Colonic mucosa (tissue), 4 donors: ENCODE results near the gene NEURL1. TPM values are rescaled to one million over a fixed set of nuclear protein-coding genes. Genes with fewer than 3 reads are reported as not detected.

Experiments used
- DNase-seq: peaks from one replicate; pipeline ENCODE4 v3.0.0-alpha.2; 2020
- H3K27ac ChIP-seq: fragments of 200-600 bp; one replicate; pipeline ENCODE4 v1.8.0; 2021
- H3K27me3 ChIP-seq: fragments of 200-600 bp; one replicate; pipeline ENCODE4 v1.8.0; 2021
- H3K36me3 ChIP-seq: fragments of 200-600 bp; one replicate; pipeline ENCODE4 v1.8.0; 2021
- H3K4me1 ChIP-seq: fragments of 200-600 bp; one replicate; pipeline ENCODE4 v1.8.0; 2021; ENCODE audit warnings: mild to moderate bottlenecking
- H3K4me3 ChIP-seq: fragments of 200-600 bp; one replicate; pipeline ENCODE4 v1.8.0; 2021
- H3K9ac ChIP-seq, 2 donors: one replicate each; pipeline ENCODE4 v1.7.0; 2013; ENCODE audit warnings: control low read depth in 2 of 2, low read depth in 2 of 2, low read length in 2 of 2
- H3K9me3 ChIP-seq: fragments of 200-600 bp; one replicate; pipeline ENCODE4 v1.8.0; 2021
- intact Hi-C: fragments of 100-400 bp; cut with DNase I; formaldehyde crosslinking; loops from one replicate; pipeline ENCODE4 v1.14.1; 2022
- total RNA-seq, 2 donors: library from RNA; stranded (reverse); fragmentation: NEBNext Ultra II Directional in 1 of 2; extraction: Animal tissue kit (Norgen Biotek cat#: 25700) in 1 of 2; gene quantifications; one replicate each; pipeline ENCODE4 v1.2.1, GENCODE V29; 2021
- TF ChIP-seq, protein P1 (sequence below): fragments of 200-600 bp; IDR thresholded peaks from one replicate; pipeline ENCODE4 v1.8.0; 2022; ENCODE audit warnings: antibody characterized with exemption, mild to moderate bottlenecking
- donor health status: healthy.
- donor health status: DM: no; HTN: no; CAD: no.
- donor health status: DM: no; HTN: no; CAD: no.

NEURL1 gene, protein sequence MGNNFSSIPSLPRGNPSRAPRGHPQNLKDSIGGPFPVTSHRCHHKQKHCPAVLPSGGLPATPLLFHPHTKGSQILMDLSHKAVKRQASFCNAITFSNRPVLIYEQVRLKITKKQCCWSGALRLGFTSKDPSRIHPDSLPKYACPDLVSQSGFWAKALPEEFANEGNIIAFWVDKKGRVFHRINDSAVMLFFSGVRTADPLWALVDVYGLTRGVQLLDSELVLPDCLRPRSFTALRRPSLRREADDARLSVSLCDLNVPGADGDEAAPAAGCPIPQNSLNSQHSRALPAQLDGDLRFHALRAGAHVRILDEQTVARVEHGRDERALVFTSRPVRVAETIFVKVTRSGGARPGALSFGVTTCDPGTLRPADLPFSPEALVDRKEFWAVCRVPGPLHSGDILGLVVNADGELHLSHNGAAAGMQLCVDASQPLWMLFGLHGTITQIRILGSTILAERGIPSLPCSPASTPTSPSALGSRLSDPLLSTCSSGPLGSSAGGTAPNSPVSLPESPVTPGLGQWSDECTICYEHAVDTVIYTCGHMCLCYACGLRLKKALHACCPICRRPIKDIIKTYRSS
- 10 to 100 TPM; 40.2 to 46.1 TPM for total RNA-seq

DNA sequence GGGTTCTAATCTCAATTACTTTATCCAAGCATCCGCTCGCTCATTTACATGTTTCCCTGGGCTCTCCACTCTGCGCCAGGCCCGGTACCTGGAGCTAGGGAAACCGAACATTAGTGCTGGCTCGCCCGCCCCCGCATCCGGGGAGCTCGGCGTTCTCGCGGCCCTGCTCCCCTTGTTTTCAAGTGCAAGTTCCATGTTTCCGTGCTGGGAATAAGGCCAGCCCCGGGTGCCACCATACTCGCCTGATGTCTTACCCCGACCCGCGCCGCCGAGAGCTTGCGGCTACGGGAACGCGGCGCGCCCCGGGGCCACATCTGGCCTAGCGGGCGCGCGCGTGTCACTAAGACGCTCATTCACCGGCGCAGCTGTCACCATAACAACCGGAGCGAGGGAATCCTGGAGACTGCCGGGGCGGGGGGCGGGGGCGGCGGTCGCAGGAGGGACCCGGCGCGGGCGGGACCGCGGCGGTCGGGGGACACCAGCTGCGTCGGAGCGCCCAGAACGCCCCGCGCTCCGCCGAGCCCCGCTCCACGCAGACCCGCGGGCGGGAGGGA lies at the start of gene NEURL1:
TSS of gene NEURL1 (plus strand) at position 344 of the 554 bp plus-strand sequence. CDS start 683 bp downstream, outside the sequence.
- Histone ChIP-seq H3K4me3 (peak within 1 kb of the TSS; percentile 59), H3K36me3 (no peaks in the 10 kb centered on the region)
- DNase-seq: no peak

DNA sequence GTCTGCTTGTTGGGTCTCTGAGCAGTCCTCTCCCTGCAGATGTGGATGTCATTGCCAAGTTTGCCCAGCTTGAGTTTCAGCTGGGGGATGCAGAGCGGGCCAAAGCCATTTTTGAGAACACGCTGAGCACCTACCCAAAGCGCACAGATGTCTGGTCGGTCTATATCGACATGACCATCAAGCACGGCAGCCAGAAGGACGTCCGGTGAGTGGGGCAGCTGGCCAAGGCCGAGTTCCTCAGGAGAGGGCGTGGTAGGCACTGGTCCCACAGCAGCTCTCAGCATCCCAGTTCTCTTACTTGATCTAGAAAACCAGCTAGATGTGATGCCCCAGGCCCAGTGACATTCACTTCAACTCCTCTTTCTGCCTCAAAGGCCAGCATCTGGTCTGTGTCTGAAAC lies 49.0 kb upstream of the NEURL1 start:
- TF ChIP-seq, protein P1, sequence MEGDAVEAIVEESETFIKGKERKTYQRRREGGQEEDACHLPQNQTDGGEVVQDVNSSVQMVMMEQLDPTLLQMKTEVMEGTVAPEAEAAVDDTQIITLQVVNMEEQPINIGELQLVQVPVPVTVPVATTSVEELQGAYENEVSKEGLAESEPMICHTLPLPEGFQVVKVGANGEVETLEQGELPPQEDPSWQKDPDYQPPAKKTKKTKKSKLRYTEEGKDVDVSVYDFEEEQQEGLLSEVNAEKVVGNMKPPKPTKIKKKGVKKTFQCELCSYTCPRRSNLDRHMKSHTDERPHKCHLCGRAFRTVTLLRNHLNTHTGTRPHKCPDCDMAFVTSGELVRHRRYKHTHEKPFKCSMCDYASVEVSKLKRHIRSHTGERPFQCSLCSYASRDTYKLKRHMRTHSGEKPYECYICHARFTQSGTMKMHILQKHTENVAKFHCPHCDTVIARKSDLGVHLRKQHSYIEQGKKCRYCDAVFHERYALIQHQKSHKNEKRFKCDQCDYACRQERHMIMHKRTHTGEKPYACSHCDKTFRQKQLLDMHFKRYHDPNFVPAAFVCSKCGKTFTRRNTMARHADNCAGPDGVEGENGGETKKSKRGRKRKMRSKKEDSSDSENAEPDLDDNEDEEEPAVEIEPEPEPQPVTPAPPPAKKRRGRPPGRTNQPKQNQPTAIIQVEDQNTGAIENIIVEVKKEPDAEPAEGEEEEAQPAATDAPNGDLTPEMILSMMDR: no peak
- intact Hi-C loops: no loop called here
- H3K27ac ChIP-seq: no peak overlapping the region
- H3K9ac ChIP-seq: no peak overlapping the region
- H3K4me3 ChIP-seq: no peak overlapping the region
- DNase-seq: no peak
- H3K36me3 ChIP-seq: no peaks in the 10 kb centered on the region
- H3K4me1 ChIP-seq: no peaks in the 10 kb centered on the region
- no peaks in the 10 kb centered on the region for H3K9me3 ChIP-seq
- no peaks in the 10 kb centered on the region for H3K27me3 ChIP-seq

More for the DNA sequence above, at the start of gene NEURL1:
- H3K9ac ChIP-seq: peak within 1 kb of the TSS in 1 of 2 donors; percentile 26
- H3K9me3 ChIP-seq: no peaks in the 10 kb centered on the region
- no peaks in the 10 kb centered on the region for H3K4me1 ChIP-seq
- peaks cover 29% of the 10 kb centered on the region for H3K27me3 ChIP-seq
- no peak within 1 kb of the TSS for H3K27ac ChIP-seq
- intact Hi-C loops: no loop called here
- TF ChIP-seq, protein P1: no peak

DNA sequence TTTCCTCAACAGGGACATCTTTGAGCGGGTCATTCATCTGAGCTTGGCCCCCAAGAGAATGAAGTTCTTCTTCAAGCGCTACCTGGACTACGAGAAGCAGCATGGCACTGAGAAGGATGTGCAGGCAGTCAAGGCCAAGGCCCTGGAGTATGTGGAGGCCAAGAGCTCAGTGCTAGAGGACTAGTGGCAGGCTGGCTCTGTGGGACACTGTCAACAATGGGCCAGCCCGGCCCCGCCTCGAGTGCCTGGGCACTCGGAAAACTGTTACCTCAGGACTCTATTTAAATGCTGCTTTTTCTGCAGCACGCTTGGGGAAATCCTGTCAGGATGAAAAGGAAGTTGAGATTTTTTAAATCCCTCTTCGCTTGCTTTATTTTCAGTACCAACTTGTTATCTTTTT lies 48.1 kb upstream of the NEURL1 start:
- DNase-seq: no peak

DNA sequence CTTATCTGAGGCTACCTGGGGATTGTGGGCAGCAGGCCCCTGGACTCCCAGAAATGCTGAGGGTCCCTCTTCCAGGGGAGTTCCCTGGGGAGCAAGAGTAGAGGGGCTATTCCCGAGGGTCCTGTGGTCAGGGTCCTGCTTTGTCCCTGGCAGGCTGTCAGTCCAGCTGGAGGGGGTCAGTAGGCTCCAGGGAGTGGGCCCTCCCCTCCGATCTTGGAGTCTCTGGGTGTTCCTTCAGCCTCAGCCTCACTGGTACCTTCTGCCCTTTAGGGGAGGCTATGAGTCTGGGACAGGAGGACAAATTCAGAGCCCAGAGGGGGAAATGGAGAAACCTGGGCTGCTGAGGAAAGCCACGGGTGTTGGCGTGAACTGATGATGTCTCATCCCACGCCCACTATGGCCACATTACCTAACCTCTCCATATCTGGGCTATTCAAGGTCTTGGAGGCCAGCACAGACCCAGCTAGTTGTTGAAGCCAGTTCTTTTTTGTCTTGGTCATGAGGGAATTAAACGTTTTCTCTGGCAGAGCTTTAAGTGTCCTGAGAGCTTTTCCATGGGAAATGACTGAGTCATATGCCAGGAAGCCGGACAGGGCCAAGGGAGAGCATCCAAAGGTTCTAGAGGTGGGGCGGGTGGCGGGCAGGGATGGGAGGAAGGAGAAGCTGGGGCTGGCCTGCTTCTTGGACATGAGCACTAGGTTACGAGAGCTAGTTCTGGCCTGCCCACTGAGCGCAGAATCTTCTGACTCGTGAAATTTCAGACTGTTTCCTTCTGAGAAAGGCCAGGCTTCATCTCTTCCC lies 47.5 kb upstream of the NEURL1 start:
- TF ChIP-seq, protein P1: no peak
- Histone ChIP-seq H3K9me3 (no peaks in the 10 kb centered on the region), H3K27me3 (no peaks in the 10 kb centered on the region), H3K36me3 (no peaks in the 10 kb centered on the region), H3K4me1 (peaks cover 4% of the 10 kb centered on the region), H3K4me3 (no peak overlapping the region), H3K27ac (no peak overlapping the region), H3K9ac (no peak overlapping the region)
- DNase-seq: peak; percentile 40
- intact Hi-C loops: no loop called here

More for the DNA sequence above, 48.1 kb upstream of the NEURL1 start:
- H3K4me1 ChIP-seq: peaks cover 4% of the 10 kb centered on the region
- intact Hi-C loops: no loop called here
- TF ChIP-seq, protein P1: no peak
- H3K27me3 ChIP-seq: no peaks in the 10 kb centered on the region
- H3K27ac ChIP-seq: no peak overlapping the region
- no peak overlapping the region for H3K9ac ChIP-seq
- no peaks in the 10 kb centered on the region for H3K36me3 ChIP-seq
- no peaks in the 10 kb centered on the region for H3K9me3 ChIP-seq
- H3K4me3 ChIP-seq: no peak overlapping the region

DNA sequence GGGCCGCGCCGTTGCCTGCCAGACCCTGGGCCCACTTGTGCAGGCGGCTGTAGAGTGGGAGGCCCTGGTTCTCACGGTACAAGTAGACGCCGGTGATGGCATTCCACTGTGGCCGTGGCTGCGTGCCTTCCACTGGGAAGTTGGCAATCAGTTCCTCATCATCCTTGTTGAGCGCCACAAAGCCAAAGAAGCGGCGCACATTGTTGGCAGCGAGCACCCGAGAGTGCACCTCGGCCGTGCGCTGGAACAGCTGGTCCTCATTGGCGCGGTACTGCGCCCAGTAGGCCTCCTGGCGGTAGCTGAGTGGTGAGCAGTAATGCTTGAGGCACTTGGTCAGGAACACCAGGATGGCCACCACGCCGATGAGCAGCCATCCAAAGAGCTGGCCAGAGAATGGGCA lies 46.3 kb upstream of the NEURL1 start:
- no peak overlapping the region for H3K27ac ChIP-seq
- H3K4me3 ChIP-seq: no peak overlapping the region
- H3K9ac ChIP-seq: no peak overlapping the region
- no peaks in the 10 kb centered on the region for H3K27me3 ChIP-seq
- DNase-seq: no peak
- intact Hi-C loops: no loop called here
- TF ChIP-seq, protein P1: no peak
- H3K36me3 ChIP-seq: no peaks in the 10 kb centered on the region
- no peaks in the 10 kb centered on the region for H3K9me3 ChIP-seq
- peaks cover 4% of the 10 kb centered on the region for H3K4me1 ChIP-seq
